IPS-NIHi11 (cell line): ENCODE data around the gene TMEM38A.
"Not testable (repeated sequence)": the region's sequence is repeated elsewhere in the genome, so short reads cannot be mapped to it uniquely, and the experiment has no call there.

Source experiments
- DNase-seq: peaks from one replicate; pipeline ENCODE4 v3.0.0; 2012; ENCODE audit warnings: mixed read lengths, low spot score

Gene TMEM38A

DNA sequence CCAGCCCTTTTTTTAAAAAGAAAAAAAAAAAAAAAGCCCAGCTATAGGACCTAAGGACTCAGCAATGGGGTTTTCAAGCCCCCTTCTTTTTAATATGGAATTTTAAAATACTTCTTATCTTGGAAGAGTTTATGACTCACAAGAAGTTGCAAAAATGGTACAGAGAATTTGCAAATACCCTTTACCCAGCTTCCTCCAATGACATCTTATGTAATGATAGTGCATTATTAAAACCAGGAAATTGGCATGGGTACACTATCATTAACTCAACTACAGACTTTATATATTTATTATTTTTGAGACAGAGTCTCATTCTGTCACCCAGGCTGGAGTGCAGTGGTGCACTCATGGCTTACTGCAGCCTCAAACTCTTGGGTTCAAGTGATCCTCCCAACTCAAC lies 16.1 kb downstream of the TMEM38A start:
- no peak for DNase-seq

DNA sequence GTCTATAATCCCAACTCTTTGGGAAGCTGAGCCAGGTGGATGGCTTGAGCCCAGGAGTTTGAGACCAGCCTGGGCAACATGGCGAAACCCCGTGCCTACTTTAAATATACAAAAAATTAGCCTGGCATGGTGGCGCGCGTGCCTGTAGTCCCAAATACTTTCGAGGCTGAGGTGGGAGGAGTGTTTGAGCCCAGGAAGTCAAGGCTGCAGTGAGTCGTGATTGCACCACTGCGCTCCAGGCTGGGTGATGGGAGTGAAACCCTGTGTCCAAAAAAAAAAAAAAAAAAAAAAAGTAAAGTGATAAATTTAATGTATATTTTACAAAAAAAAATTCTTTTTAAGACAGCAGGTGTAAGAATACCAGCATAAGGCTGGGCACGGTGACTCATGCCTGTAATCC lies 17.6 kb downstream of the TMEM38A start:
- DNase-seq: no peak

DNA sequence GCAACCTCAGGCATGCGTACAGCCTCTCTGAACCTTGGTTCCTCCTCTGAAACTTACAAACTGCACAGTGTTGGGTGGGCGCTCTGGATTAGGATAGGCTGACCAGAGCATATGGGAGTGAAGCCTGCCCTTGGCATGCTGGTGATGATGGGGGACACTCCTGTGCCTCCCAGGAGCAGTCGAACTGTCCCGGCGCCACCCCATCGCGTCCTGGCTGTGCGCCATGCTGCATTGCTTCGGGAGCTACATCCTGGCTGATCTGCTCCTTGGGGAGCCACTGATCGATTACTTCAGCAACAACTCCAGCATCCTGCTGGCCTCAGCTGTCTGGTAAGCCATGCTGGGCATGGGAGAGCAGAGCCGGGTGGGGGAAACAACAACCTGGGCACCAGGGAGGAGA lies 18.9 kb downstream of the TMEM38A start:
- no peak for DNase-seq

DNA sequence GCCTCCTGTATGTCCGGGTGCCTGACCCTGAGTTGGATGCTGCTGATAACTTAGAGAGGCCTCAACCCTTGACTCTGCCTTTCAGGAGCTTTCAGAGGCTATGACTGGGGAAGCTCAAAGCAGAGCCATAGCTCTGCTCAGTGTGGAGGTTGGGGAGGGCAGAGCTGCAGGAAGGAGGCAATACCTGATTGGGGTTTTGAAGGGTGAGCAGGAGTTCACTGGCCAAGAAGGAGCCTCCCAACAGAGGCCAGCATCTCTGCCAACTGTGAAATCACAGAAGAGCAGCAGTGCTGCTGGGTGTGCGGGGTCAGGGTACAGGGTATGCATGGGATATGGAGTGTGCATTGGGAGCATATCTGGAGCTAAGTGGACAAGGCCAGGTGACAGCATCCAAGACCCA lies 21.6 kb downstream of the TMEM38A start:
- no peak for DNase-seq

DNA sequence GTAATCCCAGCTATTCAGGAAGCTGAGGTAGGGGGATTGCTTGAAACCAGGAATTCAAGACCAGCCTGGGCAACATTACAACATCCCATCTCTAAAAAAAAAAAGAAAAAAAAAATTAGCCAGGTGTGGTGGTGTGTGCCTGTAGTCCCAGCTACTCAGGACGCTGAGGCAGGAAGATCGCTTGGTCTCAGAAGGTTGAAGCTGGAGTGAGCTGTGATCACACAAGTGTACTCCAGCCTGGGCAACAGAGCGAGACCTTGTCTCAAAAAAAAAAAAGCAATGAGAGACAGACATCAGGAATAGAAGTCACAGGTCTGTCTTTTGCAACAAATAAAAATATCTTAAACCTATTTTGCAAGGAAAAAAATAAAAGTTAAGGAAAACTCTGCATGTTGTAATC lies 23.3 kb downstream of the TMEM38A start:
- no peak for DNase-seq

DNA sequence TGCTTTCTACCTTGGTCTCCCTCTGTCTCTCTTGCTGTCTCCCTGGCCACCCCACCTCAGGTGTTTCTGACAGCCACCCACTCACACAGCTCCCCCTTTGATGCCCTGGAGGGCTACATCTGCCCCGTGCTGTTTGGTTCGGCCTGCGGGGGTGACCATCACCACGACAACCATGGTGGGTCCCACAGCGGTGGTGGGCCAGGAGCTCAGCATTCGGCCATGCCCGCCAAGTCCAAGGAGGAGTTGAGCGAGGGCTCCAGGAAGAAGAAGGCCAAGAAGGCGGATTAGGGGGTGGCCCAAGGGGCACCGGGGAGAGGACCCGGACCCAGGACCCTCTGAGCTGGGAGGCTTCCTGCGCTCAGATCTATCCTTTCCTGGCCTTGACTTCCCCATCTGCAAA lies 27.1 kb downstream of the TMEM38A start:
- no peak for DNase-seq

DNA sequence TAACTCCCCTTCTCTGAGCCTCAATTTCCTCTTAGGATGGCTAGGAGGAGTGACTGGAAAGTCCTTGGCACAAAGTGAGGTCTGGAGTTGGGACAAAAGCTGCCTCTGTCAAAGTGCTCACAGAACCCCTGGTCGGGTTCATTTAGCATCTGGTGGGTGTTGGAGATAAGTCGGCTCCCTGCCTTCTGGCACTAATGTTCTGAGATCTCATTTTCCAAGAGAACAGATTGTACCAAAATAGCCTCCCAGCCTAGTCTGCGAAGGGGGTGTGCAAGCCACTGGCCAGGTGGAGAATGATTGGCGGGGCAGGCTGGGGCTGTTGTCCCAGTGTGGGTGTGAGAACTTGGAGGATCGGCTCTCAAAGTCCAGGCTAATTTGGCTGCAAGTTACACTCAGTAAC lies 38.0 kb downstream of the TMEM38A start:
- no peak for DNase-seq

DNA sequence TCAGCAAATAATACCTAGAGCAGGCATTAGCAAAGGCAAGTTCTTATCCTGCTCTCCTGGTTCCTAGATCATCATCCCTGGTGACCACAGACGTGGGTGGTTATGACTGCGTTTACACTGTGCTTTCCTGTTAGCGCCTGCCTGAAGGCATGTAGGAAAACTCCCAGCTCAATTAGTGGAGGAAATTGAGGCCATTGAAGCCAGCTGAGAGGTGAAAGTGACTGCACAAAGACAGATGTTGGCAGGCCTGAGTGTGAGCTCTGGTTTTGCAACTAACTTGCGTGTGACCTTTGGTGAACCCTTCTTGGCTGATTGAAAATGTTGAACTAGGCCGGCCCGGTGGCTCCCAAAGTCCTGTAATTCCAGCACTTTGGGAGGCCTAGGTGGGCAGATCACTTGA lies 41.2 kb downstream of the TMEM38A start:
- no peak for DNase-seq

DNA sequence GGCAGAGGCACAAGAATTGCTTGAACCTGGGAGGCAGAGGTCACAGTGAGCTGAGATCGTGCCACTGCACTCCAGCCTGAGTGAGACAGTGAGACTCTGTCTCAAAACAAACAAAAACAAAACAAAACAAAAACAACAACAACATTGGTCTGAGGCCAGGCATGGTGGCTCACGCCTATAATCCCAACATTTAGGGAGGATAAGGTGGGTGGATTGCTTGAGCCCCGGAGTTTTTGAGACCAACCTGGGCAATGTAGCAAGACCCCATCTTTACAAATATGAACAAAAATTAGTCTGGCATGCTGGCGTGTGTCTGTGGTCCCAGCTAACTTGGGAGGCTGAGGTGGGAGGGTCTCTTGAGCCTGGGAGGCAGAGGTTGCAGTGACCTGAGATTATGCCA lies 42.7 kb downstream of the TMEM38A start:
- DNase-seq: no peak

DNA sequence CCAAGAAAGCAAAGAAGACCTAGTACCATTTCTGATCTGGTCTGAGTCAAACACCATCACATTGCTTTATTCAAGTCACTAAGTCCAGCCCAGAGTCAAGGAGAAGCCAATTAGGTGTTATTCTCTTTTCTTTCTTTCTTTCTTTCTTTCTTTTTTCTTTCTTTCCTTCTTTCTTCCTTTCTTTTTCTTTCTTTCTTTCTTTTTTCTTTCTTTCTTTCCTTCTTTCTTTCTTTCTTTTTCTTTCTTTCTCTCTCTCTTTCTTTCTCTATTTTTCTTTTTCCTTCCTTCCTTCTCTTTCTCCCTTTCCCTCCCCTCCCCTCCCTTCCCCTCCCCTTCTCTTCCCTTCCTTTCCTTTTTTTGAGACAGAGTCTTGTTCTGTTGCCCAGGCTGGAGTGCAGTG lies 49.9 kb downstream of the TMEM38A start:
- not testable (repeated sequence) for DNase-seq

DNA sequence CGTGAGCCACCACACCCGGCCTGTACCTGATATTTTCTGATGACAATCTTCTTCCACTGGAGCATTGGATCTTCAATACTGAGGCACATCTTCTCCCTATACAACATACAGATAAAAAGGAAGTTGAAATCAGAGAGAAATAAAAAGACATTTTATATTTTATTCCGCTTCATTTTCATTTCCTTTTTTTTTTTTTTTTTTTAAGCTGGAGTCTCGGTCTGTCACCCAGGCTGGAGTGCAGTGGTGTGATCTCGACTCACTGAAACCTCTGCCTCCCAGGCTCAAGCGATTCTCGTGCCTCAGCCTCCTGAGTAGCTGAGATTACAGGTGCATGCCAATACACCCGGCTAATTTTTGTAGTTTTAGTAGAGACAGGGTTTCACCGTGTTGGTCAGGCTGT lies 51.4 kb downstream of the TMEM38A start:
- not testable (repeated sequence) for DNase-seq

DNA sequence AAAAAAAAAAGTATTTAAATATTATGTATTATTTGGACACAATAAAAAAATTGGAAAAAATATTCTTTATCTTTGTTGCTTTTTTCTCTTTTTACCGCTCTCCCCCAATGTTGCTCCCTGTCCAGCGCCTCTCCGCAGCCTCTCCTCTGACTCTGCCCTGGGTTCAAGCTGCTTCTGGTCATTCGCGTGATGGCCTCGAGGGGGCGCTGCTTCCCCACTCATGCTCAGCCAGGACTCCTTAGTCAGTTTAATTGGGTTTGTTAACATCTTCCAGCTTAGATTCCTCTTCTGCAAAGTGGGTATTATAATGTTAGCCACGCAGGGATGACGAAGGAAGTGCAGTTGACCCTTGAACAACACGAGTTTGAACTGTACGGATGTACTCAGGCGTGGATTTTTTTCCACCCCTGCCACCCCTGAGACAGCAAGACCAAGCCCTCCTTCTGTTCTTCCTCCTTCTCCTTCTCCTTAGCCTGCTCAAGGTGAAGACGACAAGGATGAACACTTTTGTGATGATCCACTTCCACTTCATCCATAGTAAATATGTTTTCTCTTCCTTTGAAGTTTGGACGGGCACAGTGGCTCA lies 53.9 kb downstream of the TMEM38A start:
- DNase-seq: peak; percentile 79

DNA sequence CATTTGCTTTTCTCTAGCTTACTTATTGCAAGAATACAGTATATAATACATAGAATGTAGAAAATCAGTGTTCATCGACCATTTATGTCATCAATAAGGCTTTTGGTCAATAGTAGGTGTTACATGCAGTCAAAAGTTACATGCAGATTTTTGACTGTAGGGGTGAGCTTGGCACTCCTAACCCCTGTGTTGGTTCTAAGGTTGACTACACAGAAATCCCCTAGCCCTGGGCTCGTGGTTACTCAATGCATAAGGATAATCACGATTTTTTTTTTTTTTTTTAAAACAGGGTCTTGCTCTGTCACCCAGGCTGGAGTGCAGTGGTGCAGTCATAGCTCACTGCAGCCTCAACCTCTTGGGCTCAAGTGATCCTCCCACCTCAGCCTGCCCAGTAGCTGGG lies 54.7 kb downstream of the TMEM38A start:
- no peak for DNase-seq

DNA sequence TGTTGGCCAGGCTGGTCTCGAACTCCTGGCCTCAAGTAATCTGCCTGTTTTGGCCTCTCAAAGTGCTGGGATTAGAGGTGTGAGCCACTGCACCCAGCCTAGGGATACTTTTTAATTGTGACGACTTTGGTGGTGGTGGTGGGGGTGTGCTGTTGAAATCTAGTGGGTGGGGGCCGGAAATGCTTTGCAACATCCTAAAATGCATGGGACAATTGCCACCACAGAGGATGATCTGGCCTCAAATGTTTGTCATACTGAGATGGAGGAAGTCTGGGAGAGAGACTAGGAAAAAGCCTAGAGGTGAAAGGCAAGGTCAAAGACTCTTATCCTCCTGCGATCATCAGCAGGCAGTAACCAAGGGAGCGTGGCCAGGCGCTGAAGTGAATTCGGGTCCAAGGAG lies 60.1 kb downstream of the TMEM38A start:
- DNase-seq: no peak

DNA sequence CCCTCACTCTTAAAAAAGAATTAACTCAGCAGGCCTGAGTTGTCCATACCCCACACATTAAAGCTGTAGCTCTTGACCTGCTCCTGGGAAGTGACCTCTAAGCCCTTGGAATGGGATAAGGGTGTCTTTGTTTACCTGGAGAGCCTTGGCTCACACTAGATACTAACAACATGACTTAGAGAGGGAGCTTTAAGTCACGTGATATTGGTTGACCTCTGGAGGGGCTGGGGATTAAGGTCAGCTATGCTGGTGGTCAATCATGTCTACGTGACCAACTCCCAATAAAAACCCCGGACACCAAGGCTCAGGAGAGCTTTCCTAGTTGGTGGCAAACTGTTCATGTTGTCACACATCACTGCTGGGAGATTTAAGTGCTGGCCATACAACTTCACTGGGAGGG lies 61.7 kb downstream of the TMEM38A start:
- DNase-seq: no peak

DNA sequence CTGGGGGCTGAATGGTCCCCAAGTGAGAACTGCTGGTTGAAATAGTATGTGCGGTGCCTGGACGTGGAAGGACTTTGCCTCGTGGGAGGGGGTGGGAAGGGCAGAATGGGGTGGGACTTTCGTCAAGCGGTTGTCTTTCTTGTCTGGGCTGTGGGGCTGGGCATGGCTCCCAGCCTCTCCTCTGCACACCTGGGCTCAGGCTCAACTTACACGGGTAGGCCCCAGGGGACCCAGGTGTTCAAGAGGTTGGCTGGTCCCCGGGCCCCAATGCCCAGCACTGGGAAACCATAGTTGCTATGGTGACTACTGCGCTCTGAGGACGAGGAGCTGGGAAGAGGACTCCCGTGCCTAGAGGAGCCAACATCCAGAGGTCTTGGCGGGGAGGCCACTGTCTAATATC lies 66.0 kb downstream of the TMEM38A start:
- no peak for DNase-seq

DNA sequence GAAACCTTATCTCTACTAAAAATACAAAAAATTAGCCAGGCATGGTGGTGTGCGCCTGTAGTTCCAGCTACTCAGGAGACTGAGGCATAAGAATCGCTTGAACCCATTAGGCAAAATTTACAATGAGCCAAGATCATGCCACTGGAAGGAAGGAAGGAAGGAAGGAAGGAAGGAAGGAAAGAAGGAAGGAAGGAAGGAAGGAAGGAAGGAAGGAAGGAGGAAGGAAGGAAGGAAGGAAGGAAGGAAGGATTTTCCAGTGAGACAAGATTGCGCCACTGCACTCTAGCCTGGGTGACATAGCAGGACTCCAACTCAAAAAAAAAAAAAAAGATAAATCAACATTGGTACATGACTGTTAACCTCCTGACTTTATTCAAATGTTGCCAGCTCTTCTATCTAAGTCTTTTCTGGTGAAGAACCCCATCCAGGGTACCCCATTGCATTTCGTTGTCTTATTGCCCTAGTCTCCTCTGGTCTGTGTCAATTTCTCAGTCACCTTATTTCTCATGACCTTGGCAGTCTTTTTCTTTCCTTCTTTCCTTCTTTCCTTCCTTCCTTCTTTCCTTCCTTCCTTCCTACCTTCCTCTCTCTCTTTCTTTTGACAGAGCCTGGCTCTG lies 74.8 kb downstream of the TMEM38A start:
- not testable (repeated sequence) for DNase-seq

DNA sequence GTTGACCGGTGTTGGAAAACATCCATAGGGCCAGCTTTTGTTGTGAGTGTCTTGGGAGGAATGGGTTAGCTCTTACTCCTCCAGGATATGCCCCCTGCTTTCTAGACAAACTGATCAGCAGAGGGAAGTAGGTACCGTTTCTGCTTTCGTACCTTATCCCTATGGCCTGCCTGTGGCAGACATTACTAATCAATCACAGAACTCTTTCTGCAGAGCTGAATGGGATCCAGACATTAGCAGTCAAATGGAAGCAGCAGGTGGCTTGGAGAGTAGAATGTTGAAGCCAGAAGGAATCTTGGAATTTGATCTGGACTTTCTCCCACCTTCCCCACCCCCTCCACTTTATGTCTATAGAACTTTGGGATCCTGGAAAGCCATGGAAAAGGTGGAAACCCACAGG lies 75.8 kb downstream of the TMEM38A start:
- no peak for DNase-seq

DNA sequence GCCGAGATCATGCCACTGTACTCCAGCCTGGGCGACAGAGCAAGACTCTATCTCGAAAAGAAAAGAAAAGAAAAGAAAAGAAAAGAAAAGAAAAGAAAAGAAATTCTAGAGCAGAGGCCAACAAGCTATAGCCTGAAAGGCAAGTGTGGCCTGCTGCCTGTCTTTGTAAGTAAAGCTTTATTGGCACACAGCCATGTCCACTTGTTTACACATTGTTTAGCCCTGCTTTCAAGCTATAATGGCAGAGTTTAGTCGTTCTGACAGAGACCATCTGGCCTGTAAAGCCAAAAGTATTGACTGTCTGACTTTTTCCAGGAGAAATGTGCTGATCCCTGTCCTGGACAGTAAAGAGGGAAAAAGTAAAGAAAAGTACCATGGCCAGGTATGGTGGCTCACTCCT lies 77.0 kb downstream of the TMEM38A start:
- no peak for DNase-seq

DNA sequence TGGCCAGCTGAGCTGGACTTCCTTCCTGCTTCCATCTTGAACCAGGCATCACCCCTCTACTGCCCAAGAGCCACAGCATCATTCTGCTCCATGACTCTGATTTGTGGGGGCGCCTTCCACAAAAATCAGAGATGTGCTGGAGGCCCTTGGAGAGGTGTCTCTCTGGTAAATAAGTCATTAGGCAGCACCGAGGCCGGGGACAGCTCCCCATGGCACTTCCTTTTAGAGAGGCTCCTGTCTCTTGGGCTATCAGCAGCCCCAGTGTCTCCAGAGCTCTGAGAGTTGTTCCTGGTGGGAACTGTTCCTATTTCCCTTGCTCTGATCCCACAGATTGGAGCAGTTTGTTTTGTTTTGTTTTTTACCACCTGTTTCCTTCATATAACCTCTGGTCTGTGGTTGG lies 78.6 kb downstream of the TMEM38A start:
- DNase-seq: peak; percentile 69
